Choroid plexus epithelial cell (primary cell): ENCODE measurements around the gene TWIST2.

Experiments
- DNase-seq: peaks from one replicate; pipeline ENCODE4 v3.0.0-alpha.2; 2010; ENCODE audit warnings: low read depth
- H3K4me3 ChIP-seq: 2 replicates; pipeline ENCODE4 v1.5.1; 2011; ENCODE audit warnings: low read depth, mild to moderate bottlenecking, control low read depth, low read length, moderate library complexity
- TF ChIP-seq, protein P1 (sequence below): conservative IDR thresholded peaks from 2 replicates; pipeline ENCODE4 v1.5.1; 2011; ENCODE audit warnings: low read depth, mild to moderate bottlenecking, control low read depth, inconsistent platforms, low read length, moderate library complexity

Gene TWIST2

DNA sequence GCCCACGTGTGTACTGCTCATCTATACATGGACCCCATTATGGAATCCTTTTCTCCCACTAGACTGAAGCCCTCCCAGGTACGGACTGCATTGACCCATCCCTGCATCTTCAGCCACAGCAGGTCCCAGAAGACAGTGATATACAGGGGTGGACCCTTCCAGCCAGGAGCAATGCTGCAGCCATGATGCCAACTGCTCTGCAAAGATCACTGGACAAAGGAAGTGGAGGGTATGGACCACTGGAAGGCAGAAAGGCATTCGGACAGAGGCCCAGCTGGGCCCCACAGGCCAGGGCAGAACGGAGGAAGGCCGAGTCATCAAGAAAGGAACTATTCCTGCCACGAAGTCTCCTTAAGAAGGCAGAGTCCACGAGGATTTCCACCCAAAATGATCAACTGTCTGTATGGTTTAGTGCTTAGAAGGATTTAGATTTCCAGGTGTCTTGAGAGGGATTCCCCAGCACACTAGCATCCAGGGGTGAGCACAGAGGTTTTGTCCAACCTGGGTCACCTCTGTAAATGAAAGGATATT lies 93.4 kb downstream of the TWIST2 start:
- TF ChIP-seq, protein P1, sequence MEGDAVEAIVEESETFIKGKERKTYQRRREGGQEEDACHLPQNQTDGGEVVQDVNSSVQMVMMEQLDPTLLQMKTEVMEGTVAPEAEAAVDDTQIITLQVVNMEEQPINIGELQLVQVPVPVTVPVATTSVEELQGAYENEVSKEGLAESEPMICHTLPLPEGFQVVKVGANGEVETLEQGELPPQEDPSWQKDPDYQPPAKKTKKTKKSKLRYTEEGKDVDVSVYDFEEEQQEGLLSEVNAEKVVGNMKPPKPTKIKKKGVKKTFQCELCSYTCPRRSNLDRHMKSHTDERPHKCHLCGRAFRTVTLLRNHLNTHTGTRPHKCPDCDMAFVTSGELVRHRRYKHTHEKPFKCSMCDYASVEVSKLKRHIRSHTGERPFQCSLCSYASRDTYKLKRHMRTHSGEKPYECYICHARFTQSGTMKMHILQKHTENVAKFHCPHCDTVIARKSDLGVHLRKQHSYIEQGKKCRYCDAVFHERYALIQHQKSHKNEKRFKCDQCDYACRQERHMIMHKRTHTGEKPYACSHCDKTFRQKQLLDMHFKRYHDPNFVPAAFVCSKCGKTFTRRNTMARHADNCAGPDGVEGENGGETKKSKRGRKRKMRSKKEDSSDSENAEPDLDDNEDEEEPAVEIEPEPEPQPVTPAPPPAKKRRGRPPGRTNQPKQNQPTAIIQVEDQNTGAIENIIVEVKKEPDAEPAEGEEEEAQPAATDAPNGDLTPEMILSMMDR: no peak
- H3K4me3 ChIP-seq: no peak overlapping the region
- no peak for DNase-seq

DNA sequence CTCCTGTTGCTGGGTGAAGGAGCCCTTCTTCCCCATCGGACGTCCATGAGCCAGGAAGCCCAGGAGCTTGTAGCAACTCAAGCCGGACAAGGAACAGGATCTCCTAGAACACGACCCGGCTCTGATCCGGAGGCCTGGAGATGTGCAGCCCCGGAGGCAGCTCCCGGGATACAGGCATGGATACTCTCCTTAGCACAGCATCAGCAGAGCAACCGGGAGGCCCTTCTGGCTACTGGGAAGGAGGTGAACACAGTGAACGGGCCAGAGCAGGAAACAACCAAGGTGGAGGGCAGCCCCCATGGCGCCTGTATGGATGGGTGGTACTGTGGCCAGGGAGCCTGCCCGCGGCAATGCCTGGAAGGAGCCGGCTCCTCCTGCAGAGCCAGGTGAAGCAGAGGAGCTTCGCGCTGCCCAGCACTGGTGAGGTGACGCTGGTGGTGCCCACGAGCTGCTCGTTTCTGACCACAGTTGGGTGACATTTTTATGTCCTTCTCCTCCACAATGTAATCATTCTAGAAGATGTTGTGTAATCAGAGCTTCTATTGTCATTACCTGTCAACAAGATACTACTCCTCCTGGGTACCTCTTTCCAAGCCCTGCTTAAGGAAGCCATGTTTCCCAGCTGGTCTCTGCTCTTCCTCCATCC lies 94.3 kb downstream of the TWIST2 start:
- DNase-seq: no peak
- TF ChIP-seq, protein P1: no peak
- no peak overlapping the region for H3K4me3 ChIP-seq

GRCh38 chr2:238942726-238943300 lies 94.9 kb downstream of the TWIST2 start:
- TF ChIP-seq, protein P1: no peak
- no peak for DNase-seq

DNA sequence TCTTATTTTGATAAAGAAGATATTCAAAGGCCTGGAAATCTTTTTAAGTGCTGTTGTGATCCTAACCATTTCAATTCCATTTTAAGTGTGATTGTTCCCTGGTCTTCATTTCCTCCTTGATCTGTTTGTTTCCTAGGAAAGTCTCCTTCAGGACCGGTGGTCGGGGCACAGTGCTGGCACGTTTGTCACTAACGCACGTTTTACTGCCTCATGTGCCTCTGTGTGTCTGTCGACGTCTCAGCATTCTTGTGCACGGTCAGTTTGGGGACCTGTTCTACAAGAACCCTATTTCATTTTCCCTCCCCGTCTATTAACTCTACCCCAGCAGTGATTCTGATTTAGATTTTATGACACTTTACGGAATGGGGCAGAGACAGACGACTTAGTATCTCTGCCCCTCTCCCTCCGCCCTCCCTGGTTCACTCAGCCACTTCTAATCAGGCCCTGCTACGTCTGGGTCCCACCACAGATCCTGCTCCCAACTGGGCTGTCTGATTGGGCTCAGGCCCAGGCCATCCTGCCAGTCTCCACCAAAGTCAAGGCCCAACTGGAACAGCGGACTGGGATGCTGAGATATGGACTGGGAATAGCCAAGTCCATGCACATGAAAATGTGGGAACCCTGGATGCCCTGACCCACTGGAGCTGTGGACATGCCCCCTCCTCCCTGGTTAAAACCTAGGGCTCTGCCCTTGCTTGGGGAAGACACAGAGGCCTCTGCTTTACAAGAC lies 95.6 kb downstream of the TWIST2 start:
- DNase-seq: no peak
- TF ChIP-seq, protein P1: no peak
- no peak overlapping the region for H3K4me3 ChIP-seq

More at GRCh38 chr2:238942726-238943300, 94.9 kb downstream of the TWIST2 start:
- H3K4me3 ChIP-seq: no peak overlapping the region

- DNase-seq: peak; percentile 75
- TF ChIP-seq, protein P1: peak; percentile 94
- no peak overlapping the region for H3K4me3 ChIP-seq
Measured at GRCh38 chr2:238945433-238946150, 97.7 kb downstream of the TWIST2 start.

DNA sequence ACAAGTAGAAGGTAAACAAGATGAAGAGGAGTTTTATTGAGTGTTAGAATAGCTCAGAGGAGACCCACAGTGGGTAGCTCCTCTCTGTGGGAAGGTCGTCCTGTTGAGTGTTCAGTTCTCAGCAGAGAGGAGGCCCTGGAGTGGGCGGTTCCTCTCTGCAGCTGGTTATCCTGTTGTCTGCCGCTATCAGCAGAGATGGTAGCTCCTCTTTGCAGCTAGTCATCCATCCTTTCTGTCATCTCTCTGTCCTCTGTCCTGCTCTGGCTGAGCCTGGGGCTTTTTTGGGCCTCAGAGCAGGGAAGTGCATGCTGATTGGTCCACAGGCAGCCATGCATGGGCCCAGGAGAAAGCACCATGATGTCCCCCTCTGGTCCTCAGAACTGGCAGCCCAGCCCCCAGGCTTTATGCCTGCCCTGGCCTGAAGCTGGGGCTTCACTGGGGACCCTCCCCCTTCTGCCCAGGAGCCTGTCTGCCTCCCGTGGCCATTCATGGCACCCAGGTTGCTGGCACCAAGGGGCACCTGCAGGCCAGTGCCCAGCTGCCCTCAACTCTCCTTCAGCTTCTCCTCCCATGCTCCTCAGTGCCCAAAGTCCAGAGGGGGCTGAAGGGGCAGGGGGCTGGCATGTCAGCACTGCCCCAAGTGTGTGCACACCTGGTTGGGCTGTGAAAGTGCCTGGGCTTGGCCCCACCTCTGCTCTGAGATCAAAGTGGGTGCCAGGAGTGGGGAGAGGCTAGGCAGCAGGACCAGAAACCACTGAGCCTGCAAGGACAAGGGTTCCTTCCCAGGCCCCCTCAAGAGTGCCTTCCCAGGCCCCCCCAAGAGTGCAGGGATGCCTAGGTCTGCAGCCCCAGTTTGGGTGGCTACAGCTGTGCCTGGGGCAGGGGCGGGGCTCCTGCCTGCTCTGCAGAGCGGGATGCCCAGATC lies 98.7 kb downstream of the TWIST2 start:
- no peak for DNase-seq
- H3K4me3 ChIP-seq: no peak overlapping the region
- TF ChIP-seq, protein P1: no peak
